Adipose tissue (tissue), 3 donors: Measurements from ENCODE around the gene FRAS1. TPM values are rescaled to one million over a fixed set of nuclear protein-coding genes. Genes with fewer than 3 reads are reported as not detected.
A peak's percentile ranks its signal among the peaks of the same experiment; 100 is the strongest.
"Not testable (repeated sequence)": the region's sequence is repeated elsewhere in the genome, so short reads cannot be mapped to it uniquely, and the experiment has no call there.

Experiments
- H3K27ac ChIP-seq: one replicate; pipeline ENCODE4 v1.5.1; 2013; ENCODE audit warnings: low read depth, low read length
- WGBS, 3 donors: extraction: QIAGEN DNeasy Blood & Tissue Kit; methylation state at CpG; one replicate each; pipeline ENCODE4 v1.1.7; 2013; 5-methylcytosine and 5-hydroxymethylcytosine counted together
- polyA plus RNA-seq, 3 donors: library from polyadenylated mRNA; stranded (reverse); fragments of 200-250 nt; gene quantifications; one replicate each; pipeline ENCODE4 v1.2.3, GENCODE V29; 2013
- donor health status: healthy with polysubstance abuse.
- donor health status: Bipolar disorder and iron deficiency.
- donor health status: healthy.

The FRAS1 gene
- polyA plus RNA-seq, 3 donors, result 0.34 to 2.3 (median 0.48) TPM

GRCh38 chr4:78532046-78532445 lies 474.9 kb downstream of the FRAS1 start:
- WGBS, 3 donors, result 43 to 84% (median 63%) methylated on average over 1 of the region's 1 CpG
- H3K27ac ChIP-seq, result no peak overlapping the region

GRCh38 chr4:78533854-78534253 lies 476.7 kb downstream of the FRAS1 start:
- H3K27ac ChIP-seq, result no peak overlapping the region

GRCh38 chr4:78534286-78534955 lies 477.3 kb downstream of the FRAS1 start:
- 75 to 94% (median 90%) methylated on average over 4 of the region's 4 CpGs for WGBS, 3 donors
- no peak overlapping the region for H3K27ac ChIP-seq

More at GRCh38 chr4:78533854-78534253, 476.7 kb downstream of the FRAS1 start:
- WGBS, 3 donors, result 75 to 82% (median 78%) methylated on average over 5 of the region's 5 CpGs

GRCh38 chr4:78542373-78542772 lies 485.2 kb downstream of the FRAS1 start:
- H3K27ac ChIP-seq, result no peak overlapping the region
- WGBS, 3 donors, result 76 to 93% (median 92%) methylated on average over 5 of the region's 5 CpGs

GRCh38 chr4:78543424-78544125 lies 486.5 kb downstream of the FRAS1 start:
- 66 to 91% (median 89%) methylated on average over 2 of the region's 2 CpGs for WGBS, 3 donors
- no peak overlapping the region for H3K27ac ChIP-seq

GRCh38 chr4:78544678-78545077 lies 487.6 kb downstream of the FRAS1 start:
- WGBS, 3 donors, result 50 to 66% (median 62%) methylated on average over 2 of the region's 2 CpGs
- H3K27ac ChIP-seq, result no peak overlapping the region

GRCh38 chr4:78545275-78546246 lies 488.4 kb downstream of the FRAS1 start:
- WGBS, 3 donors, result 57 to 68% (median 62%) methylated on average over 5 of the region's 5 CpGs
- no peak overlapping the region for H3K27ac ChIP-seq

- WGBS, 3 donors, result 88 to 93% (median 90%) methylated on average over 22 to 28 of the region's 28 CpGs
- H3K27ac ChIP-seq, result not testable (repeated sequence)
Observed at GRCh38 chr4:78547899-78548298, 490.8 kb downstream of the FRAS1 start.

GRCh38 chr4:78548889-78549288 lies 491.8 kb downstream of the FRAS1 start:
- WGBS, 3 donors, result 84 to 95% (median 93%) methylated on average over 2 of the region's 4 CpGs
- not testable (repeated sequence) for H3K27ac ChIP-seq

GRCh38 chr4:78551420-78552351 lies 494.6 kb downstream of the FRAS1 start, which contains the start of gene ANXA3:
ANXA3 (plus strand) TSS chr4:78551770; CDS start chr4:78554474, 2,704 bp downstream.
- 6 to 15% (median 6%) methylated on average over 47 to 65 of the region's 65 CpGs for WGBS, 3 donors

GRCh38 chr4:78552389-78553042 lies 495.4 kb downstream of the FRAS1 start:
- 35 to 63% (median 37%) methylated on average over 10 of the region's 10 CpGs for WGBS, 3 donors

More at GRCh38 chr4:78551420-78552351, 494.6 kb downstream of the FRAS1 start, which contains the start of gene ANXA3:
- H3K27ac ChIP-seq, result peak within 1 kb of the TSS; percentile 9

GRCh38 chr4:78553043-78553396 lies 495.9 kb downstream of the FRAS1 start:
- no peak overlapping the region for H3K27ac ChIP-seq
- 66 to 74% (median 69%) methylated on average over 3 of the region's 3 CpGs for WGBS, 3 donors

More at GRCh38 chr4:78552389-78553042, 495.4 kb downstream of the FRAS1 start:
- H3K27ac ChIP-seq, result no peak overlapping the region

- H3K27ac ChIP-seq, result no peak overlapping the region
Observed at GRCh38 chr4:78553529-78554060, 496.5 kb downstream of the FRAS1 start.

GRCh38 chr4:78556665-78557064 lies 499.5 kb downstream of the FRAS1 start:
- 76 to 89% (median 84%) methylated on average over 4 of the region's 4 CpGs for WGBS, 3 donors
- H3K27ac ChIP-seq, result no peak overlapping the region

- no peak overlapping the region for H3K27ac ChIP-seq
- 65 to 84% (median 72%) methylated on average over 2 of the region's 2 CpGs for WGBS, 3 donors
Observed at GRCh38 chr4:78557841-78558240, 500.7 kb downstream of the FRAS1 start.

GRCh38 chr4:78558410-78558809 lies 501.3 kb downstream of the FRAS1 start:
- 78 to 80% (median 79%) methylated on average over 1 of the region's 1 CpG for WGBS, 3 donors
- H3K27ac ChIP-seq, result no peak overlapping the region
